B cell (primary cell): ENCODE data around the gene LAGE3.

Experiments
- EZH2 ChIP-seq: IDR thresholded peaks from 2 replicates; pipeline ENCODE4 v1.6.1; 2012; ENCODE audit warnings: borderline replicate concordance, low read depth, mild to moderate bottlenecking, moderate library complexity, low read length; ENCODE audit not compliant: insufficient read depth, poor library complexity, severe bottlenecking
- TF ChIP-seq, protein P1 (sequence below): fragments of 200-600 bp; IDR thresholded peaks from one replicate; pipeline ENCODE4 v1.8.0; 2022; ENCODE audit warnings: antibody characterized with exemption, mild to moderate bottlenecking

DNA sequence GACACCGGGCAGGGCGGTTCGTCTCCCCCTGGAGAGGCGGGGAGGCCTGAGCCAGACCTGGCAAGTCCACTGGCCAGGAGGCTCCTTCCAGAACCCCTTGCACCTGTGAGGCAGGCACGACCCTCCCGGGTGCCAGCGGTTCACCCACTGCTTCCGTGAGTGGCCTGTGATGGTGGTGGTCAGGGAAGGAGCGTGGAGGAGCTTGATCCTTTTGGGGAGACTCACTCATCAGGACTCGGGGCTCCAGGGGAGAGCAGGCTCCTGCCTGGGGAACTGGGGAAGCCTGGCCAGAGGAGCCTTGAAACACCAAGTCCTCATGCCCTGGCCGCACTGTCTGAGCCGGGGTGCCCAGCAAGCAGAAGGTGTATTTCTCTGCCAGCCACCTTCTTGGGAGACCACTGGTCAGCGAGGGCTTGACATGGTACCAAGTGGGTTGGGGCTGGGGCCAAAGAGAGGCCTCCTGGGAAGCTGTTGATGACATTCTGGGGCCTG is 34.3 kb downstream of the LAGE3 start:
- no peak for TF ChIP-seq EZH2
- TF ChIP-seq, protein P1, sequence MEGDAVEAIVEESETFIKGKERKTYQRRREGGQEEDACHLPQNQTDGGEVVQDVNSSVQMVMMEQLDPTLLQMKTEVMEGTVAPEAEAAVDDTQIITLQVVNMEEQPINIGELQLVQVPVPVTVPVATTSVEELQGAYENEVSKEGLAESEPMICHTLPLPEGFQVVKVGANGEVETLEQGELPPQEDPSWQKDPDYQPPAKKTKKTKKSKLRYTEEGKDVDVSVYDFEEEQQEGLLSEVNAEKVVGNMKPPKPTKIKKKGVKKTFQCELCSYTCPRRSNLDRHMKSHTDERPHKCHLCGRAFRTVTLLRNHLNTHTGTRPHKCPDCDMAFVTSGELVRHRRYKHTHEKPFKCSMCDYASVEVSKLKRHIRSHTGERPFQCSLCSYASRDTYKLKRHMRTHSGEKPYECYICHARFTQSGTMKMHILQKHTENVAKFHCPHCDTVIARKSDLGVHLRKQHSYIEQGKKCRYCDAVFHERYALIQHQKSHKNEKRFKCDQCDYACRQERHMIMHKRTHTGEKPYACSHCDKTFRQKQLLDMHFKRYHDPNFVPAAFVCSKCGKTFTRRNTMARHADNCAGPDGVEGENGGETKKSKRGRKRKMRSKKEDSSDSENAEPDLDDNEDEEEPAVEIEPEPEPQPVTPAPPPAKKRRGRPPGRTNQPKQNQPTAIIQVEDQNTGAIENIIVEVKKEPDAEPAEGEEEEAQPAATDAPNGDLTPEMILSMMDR = no peak
